GM12873 (cell line): Measurements from ENCODE around the gene CRABP2.
A peak's percentile ranks its signal among the peaks of the same experiment; 100 is the strongest.

Source experiments
- CTCF ChIP-seq: IDR thresholded peaks from 2 replicates; pipeline ENCODE4 v1.5.1; 2012; ENCODE audit warnings: low read depth, mild to moderate bottlenecking, moderate library complexity, low read length, control low read depth; ENCODE audit not compliant: insufficient read depth; ENCODE audit errors: missing control alignments

The CRABP2 gene

GRCh38 chr1:156706657-156707416, 1.5 kb upstream of the CRABP2 start:
- TF ChIP-seq CTCF: no peak

- peak; percentile 80 for TF ChIP-seq CTCF
These were observed 704 bp upstream of the CRABP2 start for GRCh38 chr1:156705918-156706656.

- no peak for TF ChIP-seq CTCF
These were observed 458 bp downstream of the CRABP2 start for GRCh38 chr1:156704930-156705320.

- no peak for TF ChIP-seq CTCF
These were observed 1.1 kb downstream of the CRABP2 start for GRCh38 chr1:156704166-156704711.

GRCh38 chr1:156703741-156704140, 1.6 kb downstream of the CRABP2 start:
- TF ChIP-seq CTCF: no peak

- TF ChIP-seq CTCF: no peak
These were observed 2.0 kb downstream of the CRABP2 start for GRCh38 chr1:156703336-156703735.
